NCI-H510A treated with DMSO at 0.1 percent for 48 hours (cell line): ENCODE results near the gene DUSP22.

ENCODE experiments used
- DNase-seq: peaks from one replicate; lab custom pipeline; 2025; lab: John Stamatoyannopoulos, UW

Gene DUSP22

GRCh38 chr6:397056-397455 is 104.8 kb downstream of the DUSP22 start:
- no peak for DNase-seq

- DNase-seq: no peak
These were observed 105.3 kb downstream of the DUSP22 start for GRCh38 chr6:397604-398003.

- no peak for DNase-seq
These were observed 105.8 kb downstream of the DUSP22 start for GRCh38 chr6:398065-398464.

- DNase-seq: no peak
These were observed 106.3 kb downstream of the DUSP22 start for GRCh38 chr6:398558-399078.

- no peak for DNase-seq
These were observed 107.7 kb downstream of the DUSP22 start for GRCh38 chr6:399785-400534.

GRCh38 chr6:400815-401214 is 108.5 kb downstream of the DUSP22 start:
- no peak for DNase-seq
